HG03060 (cell line): ENCODE data around the gene VTI1A.

Experiments
- ATAC-seq: cut with Tn5 transposase; IDR thresholded peaks from one replicate; pipeline ENCODE4 v1.9.1; 2021; ENCODE audit warnings: low read depth, moderate number of reproducible peaks; ENCODE audit not compliant: unreplicated experiment

The VTI1A gene

DNA sequence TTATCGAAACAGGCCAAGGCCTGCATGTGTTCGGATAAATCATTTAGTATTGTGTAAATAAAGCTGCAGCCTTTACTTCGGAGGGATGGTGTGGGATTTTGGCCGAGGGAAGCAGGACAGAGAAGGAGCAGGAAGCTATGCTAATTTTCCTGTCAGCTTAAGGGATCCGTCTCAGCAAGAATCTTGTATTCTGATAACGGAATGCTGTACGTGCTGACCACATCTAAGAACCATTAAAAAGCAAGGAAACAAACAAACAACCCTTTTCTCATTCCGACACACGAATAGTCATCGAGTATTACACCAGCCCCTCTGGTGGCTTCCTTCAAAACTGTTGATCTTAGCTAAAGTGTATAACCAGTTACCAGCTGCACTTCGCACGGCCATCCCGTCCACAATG is 369.9 kb downstream of the VTI1A start:
- no peak for ATAC-seq

- ATAC-seq = no peak
Observed at GRCh38 chr10:112817981-112818777, 371.2 kb downstream of the VTI1A start.

DNA sequence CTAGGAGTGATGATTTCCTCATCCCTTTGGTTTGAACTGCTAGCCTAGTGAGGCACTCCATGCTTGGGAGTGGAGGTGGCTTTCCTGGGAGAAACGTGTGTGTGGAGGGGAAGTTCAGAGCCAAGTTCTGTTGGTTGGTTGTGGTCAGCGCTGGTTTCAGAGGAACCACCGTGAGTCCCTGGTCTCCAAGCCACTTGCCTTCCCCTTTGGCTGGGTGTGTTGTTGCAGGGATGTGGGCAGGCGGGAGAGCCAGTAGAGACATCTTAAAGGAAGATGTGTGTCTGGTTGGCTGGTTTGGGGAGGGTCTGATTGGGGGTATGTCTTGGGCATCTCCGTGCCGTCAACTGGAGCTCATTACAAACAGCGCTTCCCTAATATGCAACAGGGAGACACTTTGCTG is 372.2 kb downstream of the VTI1A start:
- no peak for ATAC-seq

DNA sequence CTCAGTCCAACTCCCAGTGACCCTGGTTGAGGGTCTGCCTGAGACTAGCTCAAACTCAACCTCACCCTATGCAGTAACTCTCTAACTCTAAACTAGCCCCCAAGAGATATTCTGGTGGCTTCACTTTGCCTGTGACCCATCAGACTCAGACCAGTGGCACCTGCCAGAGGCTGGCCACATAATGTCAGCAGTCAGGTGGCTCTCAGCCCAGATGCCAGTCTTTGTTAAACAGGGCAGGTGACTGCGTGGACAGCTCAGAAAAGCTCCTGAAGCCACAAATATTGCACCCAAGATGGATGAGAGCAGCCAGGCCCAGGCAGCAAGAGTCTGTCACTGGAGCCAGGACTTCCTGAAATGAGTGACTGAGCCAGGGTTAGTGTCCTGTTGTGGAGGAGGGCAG is 373.3 kb downstream of the VTI1A start:
- ATAC-seq = no peak

- no peak for ATAC-seq
Observed at GRCh38 chr10:112821038-112821437, 374.0 kb downstream of the VTI1A start.

DNA sequence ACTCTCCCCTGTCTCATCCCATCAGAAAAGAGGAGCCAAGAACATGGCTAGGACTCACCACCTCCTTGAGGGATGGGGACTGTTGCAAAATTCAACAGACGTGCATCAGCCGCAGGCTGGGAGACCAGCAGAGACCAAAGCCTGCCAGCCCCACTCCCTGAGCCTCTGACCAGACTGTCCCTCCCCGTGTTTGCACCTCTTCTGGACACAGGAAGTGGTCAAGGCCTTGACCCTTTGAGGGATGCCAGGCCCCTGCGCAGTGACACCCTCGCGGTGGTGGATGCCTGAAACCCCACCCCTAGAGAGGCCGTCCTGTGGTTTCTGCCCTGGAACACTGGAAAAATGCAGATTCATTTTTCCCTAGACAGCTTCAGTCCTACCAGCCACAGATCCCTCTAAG is 374.6 kb downstream of the VTI1A start:
- no peak for ATAC-seq

DNA sequence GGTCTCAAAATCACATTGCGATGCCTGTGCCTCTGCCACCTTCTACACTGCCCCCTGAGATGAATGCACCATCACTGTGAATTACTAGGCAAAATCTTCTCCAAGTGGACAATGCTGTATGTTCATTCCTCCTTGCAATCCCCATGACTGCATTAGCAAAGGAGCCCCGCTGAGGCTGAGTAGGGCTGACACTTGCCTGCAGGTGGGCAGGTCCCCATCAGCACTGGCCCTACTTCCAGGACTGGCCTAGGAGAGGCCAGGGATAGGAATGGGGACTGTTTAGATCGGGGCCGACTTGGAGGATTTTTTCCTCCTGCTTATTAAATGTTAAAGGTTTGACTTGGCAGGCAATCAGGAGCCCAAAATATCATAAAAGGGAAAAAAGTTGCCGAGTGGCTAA is 376.0 kb downstream of the VTI1A start:
- ATAC-seq = no peak

- ATAC-seq = no peak
Observed at GRCh38 chr10:112823604-112824003, 376.6 kb downstream of the VTI1A start.

DNA sequence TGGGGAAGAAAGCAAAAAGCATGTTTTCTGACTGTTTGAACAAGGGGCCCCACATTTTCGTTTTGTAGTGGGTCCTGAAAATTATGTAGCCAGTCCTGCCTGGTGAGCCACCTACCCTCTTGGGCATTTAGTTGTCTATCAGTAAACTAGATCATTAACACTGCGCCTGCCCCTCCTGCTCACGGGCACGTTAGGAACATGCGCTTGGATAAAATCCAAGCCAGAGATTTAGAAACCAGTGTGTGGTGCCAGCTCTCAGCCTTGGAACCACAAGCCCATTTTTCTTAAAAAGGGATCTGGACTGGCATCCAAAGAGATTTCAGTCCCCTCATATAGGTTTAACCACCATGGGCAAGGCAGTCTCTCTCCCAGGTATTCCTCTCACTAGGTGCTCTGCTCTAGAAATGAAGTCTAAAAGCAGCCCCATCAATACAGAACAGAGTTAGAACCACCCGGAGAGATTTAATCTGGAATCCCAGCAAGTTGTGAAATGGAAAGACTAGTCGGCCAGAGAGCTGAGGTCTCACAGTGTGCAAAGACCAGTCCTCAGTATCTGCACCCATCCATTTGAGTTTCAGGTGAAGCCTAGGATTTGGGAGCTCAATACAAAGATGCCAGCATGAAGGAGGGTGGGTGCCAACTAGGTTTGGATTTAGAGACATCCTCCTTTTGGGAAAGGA is 379.1 kb downstream of the VTI1A start:
- no peak for ATAC-seq

GRCh38 chr10:112827086-112827485 is 380.1 kb downstream of the VTI1A start:
- ATAC-seq = no peak

DNA sequence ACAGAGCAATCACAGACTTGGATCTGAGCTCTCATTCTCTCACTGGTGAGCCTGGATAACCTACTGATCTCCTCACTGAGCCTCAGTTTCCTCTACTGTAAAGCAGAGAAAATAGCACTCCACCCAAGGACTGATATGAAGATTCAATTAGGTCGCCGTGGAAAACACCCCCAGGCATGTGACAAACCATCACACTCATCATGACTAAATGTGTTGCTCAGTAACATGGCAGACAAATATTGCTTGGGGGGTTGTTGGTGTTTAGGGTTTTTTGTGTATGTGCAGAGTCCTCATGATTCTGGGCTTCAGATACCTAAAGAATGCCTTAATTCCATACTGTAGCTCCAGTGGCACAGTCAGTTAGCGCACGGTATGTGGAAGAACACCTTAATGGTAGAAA is 380.9 kb downstream of the VTI1A start:
- no peak for ATAC-seq

DNA sequence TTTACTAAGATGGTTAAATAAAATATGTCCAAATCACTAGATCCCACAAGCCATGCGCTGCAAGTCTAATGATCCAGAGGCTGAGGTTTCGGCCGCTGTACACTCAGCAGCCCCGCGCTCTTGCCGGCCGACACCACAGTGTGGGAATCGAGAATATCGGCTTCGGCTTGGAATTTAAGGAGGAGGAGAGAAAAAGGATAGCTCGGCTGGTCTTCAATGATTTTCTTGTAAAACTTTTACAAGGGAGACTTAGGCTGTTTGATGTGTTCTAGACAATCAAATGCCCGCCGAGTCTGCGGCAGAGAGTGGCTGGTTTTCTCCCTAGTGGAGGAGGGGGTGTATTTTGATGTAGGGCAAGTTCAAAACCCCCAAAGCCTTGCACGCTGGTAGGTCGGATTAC is 384.8 kb downstream of the VTI1A start:
- ATAC-seq = no peak

DNA sequence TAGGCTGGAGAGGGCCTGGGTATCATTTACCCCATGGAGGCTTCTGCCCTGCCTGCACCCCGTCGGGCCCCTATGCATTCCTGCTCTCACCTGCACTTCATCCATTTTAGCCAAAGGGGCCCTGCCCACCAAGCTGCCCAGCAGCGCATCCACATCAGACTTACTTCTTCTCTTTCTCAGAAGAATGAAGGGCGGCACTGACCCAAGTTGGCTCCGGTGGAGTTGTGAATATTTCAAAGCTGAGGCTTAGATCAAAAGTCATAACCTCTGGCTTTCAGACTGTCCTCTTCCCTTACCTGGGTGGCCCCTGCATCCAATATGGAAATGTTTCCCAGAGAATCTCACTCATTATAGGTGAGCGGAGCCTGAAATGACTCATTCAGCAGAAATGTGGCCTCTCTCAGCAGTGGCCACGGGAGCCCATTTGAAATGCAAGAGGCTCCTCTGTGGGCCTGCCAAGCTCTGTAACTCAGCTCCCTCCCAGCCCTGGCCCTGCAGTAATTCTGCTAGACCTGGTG is 385.4 kb downstream of the VTI1A start:
- no peak for ATAC-seq

GRCh38 chr10:112832959-112833358 is 385.9 kb downstream of the VTI1A start:
- no peak for ATAC-seq

DNA sequence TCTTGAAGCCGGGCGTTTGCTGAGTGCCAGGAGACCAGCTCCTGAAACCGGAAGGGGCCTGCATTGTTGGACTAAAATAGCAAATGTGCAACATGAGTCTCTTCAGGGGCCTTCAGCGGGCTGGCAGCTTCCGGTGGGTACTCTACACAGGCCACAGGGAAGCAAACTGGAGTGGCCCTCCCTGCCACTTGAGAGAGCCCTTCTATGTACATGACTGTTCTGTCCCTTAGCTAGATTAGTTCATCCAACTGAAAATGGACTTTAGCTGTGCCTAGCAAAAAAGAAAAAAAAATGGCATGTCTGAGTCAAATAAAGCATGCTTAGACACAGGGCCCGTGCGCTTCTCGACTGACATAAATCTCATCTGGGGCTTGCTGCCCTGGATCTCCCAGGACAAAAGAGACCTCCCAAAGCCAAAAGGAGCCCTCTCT is 387.8 kb downstream of the VTI1A start:
- ATAC-seq = no peak

- ATAC-seq = no peak
Observed at GRCh38 chr10:112835217-112835715, 388.3 kb downstream of the VTI1A start.

DNA sequence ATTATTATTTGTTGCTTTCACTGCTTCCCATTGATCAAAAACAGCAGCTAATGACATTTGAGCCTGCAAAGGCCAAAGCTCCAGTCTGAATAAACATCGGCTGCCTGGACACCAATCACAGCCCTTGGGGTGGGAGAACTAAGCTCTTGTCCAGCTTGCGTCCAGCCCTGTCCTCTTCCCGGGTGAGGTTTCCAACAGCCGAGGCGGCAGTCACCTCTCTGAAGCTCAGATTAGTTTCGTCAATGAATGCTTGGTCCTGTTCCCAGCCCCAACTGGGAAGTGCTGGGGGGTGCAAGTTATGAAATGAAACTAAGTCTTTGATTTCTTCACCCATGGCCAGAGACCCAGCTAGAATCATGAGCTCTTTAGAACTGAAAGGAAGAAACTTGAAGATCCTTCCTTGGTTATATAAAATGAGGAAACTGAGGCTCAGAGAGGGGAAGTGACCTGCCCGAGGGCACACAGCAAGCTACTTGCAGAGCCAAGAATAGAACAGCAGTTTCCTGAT is 389.0 kb downstream of the VTI1A start:
- ATAC-seq = no peak

DNA sequence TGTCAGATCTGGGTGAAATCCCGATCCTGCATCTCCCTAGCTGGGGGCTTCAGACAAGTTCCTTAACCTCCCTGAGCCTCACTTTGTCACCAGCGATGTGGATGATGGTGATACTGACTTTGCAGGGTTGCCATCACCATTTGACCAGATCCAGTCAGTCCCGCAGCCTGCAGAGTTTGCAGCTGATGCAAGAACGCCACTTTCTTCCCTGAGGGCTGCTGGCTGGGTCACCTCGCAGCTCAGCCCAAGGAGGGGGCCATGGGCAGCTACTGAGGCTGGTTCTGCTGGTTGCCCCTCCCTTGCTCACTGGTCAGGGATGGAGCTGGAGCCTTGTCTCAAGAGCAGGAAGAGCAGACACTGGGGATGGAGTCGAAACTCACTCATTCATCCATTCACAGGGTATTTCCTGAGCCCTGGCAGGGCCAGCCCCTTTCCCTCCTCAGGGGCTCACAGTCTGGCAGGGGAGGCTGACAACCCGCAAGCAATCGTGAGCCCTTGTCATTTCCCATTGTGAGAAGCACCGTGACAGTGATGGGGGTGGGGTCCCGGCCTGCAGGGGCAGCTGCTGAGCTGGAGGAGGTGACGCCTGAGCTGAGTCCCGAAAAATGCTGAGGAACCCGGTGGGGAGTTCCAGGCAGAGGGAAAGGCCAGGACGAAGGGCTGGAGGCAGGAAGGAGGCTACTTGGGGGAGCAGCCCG is 391.9 kb downstream of the VTI1A start:
- ATAC-seq = no peak

DNA sequence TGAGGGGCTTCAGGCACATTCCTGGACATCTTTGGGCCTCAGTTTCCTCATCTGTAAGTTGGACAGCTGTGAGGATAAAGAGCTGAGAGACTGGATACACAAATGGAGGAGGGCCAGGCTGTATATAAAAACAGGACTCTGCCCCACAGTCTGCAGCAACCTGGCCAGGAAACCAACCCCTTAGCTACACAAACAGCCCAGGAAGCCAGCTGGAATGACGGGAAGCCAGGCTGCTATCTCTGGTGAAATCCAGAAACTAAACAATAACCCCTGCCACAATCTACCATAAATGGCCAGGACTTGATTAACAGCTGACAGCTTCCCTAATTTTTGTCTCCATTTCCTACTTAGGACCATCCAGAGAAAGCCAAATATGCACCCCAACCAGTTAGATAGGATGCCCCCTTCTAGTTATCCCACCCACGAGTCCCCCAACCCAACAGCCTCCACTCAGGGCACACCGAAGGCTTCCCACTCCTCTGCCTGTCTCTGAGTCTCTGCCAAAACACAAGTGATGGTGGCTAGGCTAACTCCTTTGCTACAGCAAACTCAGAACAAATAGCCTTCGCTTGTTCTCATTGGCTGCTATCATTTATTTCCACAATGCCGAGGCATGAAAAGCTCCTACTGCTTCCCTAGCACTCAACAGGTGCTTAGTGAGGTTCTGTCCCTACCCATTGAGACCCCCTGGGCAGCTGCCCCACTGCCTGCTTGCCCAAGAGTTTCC is 393.1 kb downstream of the VTI1A start:
- ATAC-seq = no peak

DNA sequence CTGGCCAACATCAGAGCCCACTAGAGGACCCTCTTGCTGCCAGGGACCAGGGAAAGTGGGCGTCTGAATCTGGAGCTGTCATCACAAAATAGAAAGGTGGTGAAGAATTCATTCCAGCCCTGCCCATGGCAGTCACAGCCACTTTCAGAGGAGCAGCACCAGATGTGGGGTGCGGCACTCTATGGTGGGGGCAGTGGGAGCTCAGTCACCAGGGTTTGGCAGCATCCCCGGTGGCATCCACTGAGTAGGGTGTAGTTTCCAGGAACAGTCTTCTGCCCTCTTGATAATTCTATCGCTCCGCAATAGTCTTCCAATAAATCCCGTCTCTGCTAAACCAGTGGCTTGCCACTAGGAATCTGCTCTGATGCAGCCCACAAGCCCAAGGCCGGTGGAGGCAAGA is 394.5 kb downstream of the VTI1A start:
- ATAC-seq = no peak
